ENCODE data around the gene POLR2F. TPM values are rescaled to one million over a fixed set of nuclear protein-coding genes. Genes with fewer than 3 reads are reported as not detected.

POLR2F gene
- total RNA-seq, 4 donors from 2014 or later = 19.7 to 88.9 (median 55.2) TPM

GRCh38 chr22:37991731-37992442 is 38.4 kb downstream of the POLR2F start:
- Histone ChIP-seq H3K36me3 (no peaks in the 10 kb centered on the region), H3K4me3 (replicated peaks in 1 of 3) (no peak overlapping the region), H3K9me3 (no peaks in the 10 kb centered on the region), H3K27me3 (no peaks in the 10 kb centered on the region), H3K4me1 (no peaks in the 10 kb centered on the region), H3K27ac (no peak overlapping the region)
- WGBS, 2 donors = 76 to 79% methylated on average over 6 of the region's 6 CpGs
- TF ChIP-seq CTCF (IDR thresholded peaks at IDR 0.05) = no peak
- TF ChIP-seq POLR2A (IDR thresholded peaks at IDR 0.05) = no peak
- intact Hi-C loops (cut with DNase I) = no loop called here
- no peak for DNase-seq

GRCh38 chr22:37994049-37994448 is 40.5 kb downstream of the POLR2F start:
- 84% methylated on average over 6 of the region's 6 CpGs for WGBS, 2 donors

GRCh38 chr22:37994982-37995381 is 41.5 kb downstream of the POLR2F start:
- TF ChIP-seq POLR2A (IDR thresholded peaks at IDR 0.05) (no peak), CTCF (IDR thresholded peaks at IDR 0.05) (no peak)
- 89 to 93% methylated on average over 6 of the region's 6 CpGs for WGBS, 2 donors
- DNase-seq = no peak
- Histone ChIP-seq H3K27me3 (no peaks in the 10 kb centered on the region), H3K27ac (no peak overlapping the region), H3K4me3 (replicated peaks in 1 of 3) (no peak overlapping the region), H3K4me1 (no peaks in the 10 kb centered on the region), H3K9me3 (no peaks in the 10 kb centered on the region), H3K36me3 (no peaks in the 10 kb centered on the region)
- intact Hi-C loops (cut with DNase I) = no loop called here

More at GRCh38 chr22:37994049-37994448, 40.5 kb downstream of the POLR2F start:
- intact Hi-C loops (cut with DNase I) = no loop called here
- no peaks in the 10 kb centered on the region for H3K4me1 ChIP-seq
- no peaks in the 10 kb centered on the region for H3K36me3 ChIP-seq
- no peak for DNase-seq
- TF ChIP-seq CTCF (IDR thresholded peaks at IDR 0.05) = no peak
- TF ChIP-seq POLR2A (IDR thresholded peaks at IDR 0.05) = no peak
- H3K4me3 ChIP-seq (replicated peaks in 1 of 3) = no peak overlapping the region
- no peaks in the 10 kb centered on the region for H3K27me3 ChIP-seq
- no peak overlapping the region for H3K27ac ChIP-seq
- H3K9me3 ChIP-seq = no peaks in the 10 kb centered on the region

- intact Hi-C loops (cut with DNase I) = no loop called here
- Histone ChIP-seq H3K36me3 (no peaks in the 10 kb centered on the region), H3K4me3 (replicated peaks in 1 of 3) (no peak overlapping the region), H3K27me3 (no peaks in the 10 kb centered on the region), H3K4me1 (no peaks in the 10 kb centered on the region), H3K27ac (no peak overlapping the region), H3K9me3 (no peaks in the 10 kb centered on the region)
- TF ChIP-seq CTCF (IDR thresholded peaks at IDR 0.05) (no peak), POLR2A (IDR thresholded peaks at IDR 0.05) (no peak)
- no peak for DNase-seq
- WGBS, 2 donors = 92 to 94% methylated on average over 4 of the region's 4 CpGs
Observed at GRCh38 chr22:37995460-37995859, 42.0 kb downstream of the POLR2F start.

GRCh38 chr22:37996079-37996478 is 42.6 kb downstream of the POLR2F start:
- H3K27ac ChIP-seq = no peak overlapping the region
- no peak for DNase-seq
- H3K4me3 ChIP-seq (replicated peaks in 1 of 3) = no peak overlapping the region
- no peaks in the 10 kb centered on the region for H3K9me3 ChIP-seq
- WGBS, 2 donors = 45 to 68% methylated on average over 4 of the region's 4 CpGs
- H3K27me3 ChIP-seq = no peaks in the 10 kb centered on the region
- no peaks in the 10 kb centered on the region for H3K4me1 ChIP-seq
- TF ChIP-seq POLR2A (IDR thresholded peaks at IDR 0.05) (no peak), CTCF (IDR thresholded peaks at IDR 0.05) (no peak)
- no peaks in the 10 kb centered on the region for H3K36me3 ChIP-seq
- intact Hi-C loops (cut with DNase I) = no loop called here
